IMR-90 (cell line): ENCODE data around the gene DUOX2. TPM values are rescaled to one million over a fixed set of nuclear protein-coding genes. Genes with fewer than 3 reads are reported as not detected.
A peak's percentile ranks its signal among the peaks of the same experiment; 100 is the strongest.

ENCODE experiments used
- ATAC-seq: fragments of 200-7000 bp; cut with Tn5 transposase; 2 replicates; pipeline ENCODE4 v1.9.1; 2020; ENCODE audit warnings: low read depth, mild to moderate bottlenecking, moderate library complexity
- BruUV-seq: library from RNA; stranded (reverse); fragments of 400-500 nt; replicated peaks from 2 replicates; lab custom pipeline; 2021; lab: Mats Ljungman, UMichigan
- CTCF ChIA-PET: fragments of 300-600 bp; formaldehyde crosslinking; extraction: SDS; loops from one replicate; lab custom pipeline; 2021; ENCODE audit warnings: antibody characterized with exemption; lab: Yijun Ruan, JAX
- POLR2A ChIA-PET: fragments of 300-600 bp; sonication (Branson Sonifier 250); formaldehyde crosslinking; loops from one replicate; lab custom pipeline; 2022; ENCODE audit warnings: antibody characterized with exemption; ENCODE audit not compliant: unreplicated experiment; lab: Charles Lee
- DNase-seq: peaks from one replicate; pipeline ENCODE4 v3.0.0; 2013
- H2AFZ ChIP-seq: replicated peaks from 2 replicates; pipeline ENCODE3; 2013; ENCODE audit warnings: low read length, mild to moderate bottlenecking; ENCODE audit not compliant: poor library complexity
- H2AK5ac ChIP-seq: 2 replicates; pipeline ENCODE4 v1.6.1; 2013; ENCODE audit warnings: low read depth, low read length, inconsistent platforms
- H2AK9ac ChIP-seq: replicated peaks from 2 replicates; pipeline ENCODE3; 2013; ENCODE audit warnings: mild to moderate bottlenecking, low read depth, low read length, moderate library complexity; ENCODE audit not compliant: poor library complexity
- H2BK120ac ChIP-seq: 2 replicates; pipeline ENCODE4 v1.6.1; 2013; ENCODE audit warnings: low read depth, low read length, inconsistent platforms
- H2BK15ac ChIP-seq: 3 replicates; pipeline ENCODE4 v1.6.1; 2013; ENCODE audit warnings: low read depth, low read length, inconsistent platforms
- H2BK20ac ChIP-seq: 2 replicates; pipeline ENCODE4 v1.6.1; 2013; ENCODE audit warnings: low read depth, mild to moderate bottlenecking, inconsistent platforms, low read length, moderate library complexity
- H2BK5ac ChIP-seq: 2 replicates; pipeline ENCODE4 v1.6.1; 2013; ENCODE audit warnings: mild to moderate bottlenecking, low read depth, low read length, inconsistent platforms; ENCODE audit not compliant: poor library complexity, severe bottlenecking
- H3K14ac ChIP-seq: replicated peaks from 2 replicates; pipeline ENCODE4 v1.6.1; 2013; ENCODE audit warnings: low read depth, low read length, inconsistent platforms
- H3K18ac ChIP-seq: 2 replicates; pipeline ENCODE4 v1.6.1; 2013; ENCODE audit warnings: low read depth, low read length, control low read depth
- H3K23ac ChIP-seq: 2 replicates; pipeline ENCODE4 v1.6.1; 2013; ENCODE audit warnings: low read depth, low read length, inconsistent platforms
- H3K27ac ChIP-seq: 2 replicates; pipeline ENCODE4 v1.5.1; 2013; ENCODE audit warnings: mild to moderate bottlenecking, control low read depth, low read length; ENCODE audit not compliant: insufficient read depth
- H3K27me3 ChIP-seq: 2 replicates; pipeline ENCODE4 v1.6.1; 2013; ENCODE audit warnings: low read length; ENCODE audit not compliant: control insufficient read depth, insufficient read depth
- H3K36me3 ChIP-seq: 2 replicates; pipeline ENCODE4 v1.6.1; 2013; ENCODE audit warnings: low read length, mixed read lengths; ENCODE audit not compliant: control insufficient read depth, insufficient read depth
- H3K4ac ChIP-seq: 2 replicates; pipeline ENCODE4 v1.6.1; 2013; ENCODE audit warnings: low read depth, low read length, inconsistent platforms
- H3K4me1 ChIP-seq: 2 replicates; pipeline ENCODE4 v1.6.1; 2013; ENCODE audit warnings: low read length, mixed read lengths; ENCODE audit not compliant: control insufficient read depth, insufficient read depth
- H3K4me2 ChIP-seq: 2 replicates; pipeline ENCODE4 v1.6.1; 2013; ENCODE audit warnings: low read depth, mild to moderate bottlenecking, control low read depth, low read length, moderate library complexity
- H3K4me3 ChIP-seq: 2 replicates; pipeline ENCODE4 v1.5.1; 2013; ENCODE audit warnings: low read depth, mild to moderate bottlenecking, control low read depth, low read length, moderate library complexity; ENCODE audit not compliant: insufficient read depth
- H3K56ac ChIP-seq: 2 replicates; pipeline ENCODE4 v1.6.1; 2013; ENCODE audit warnings: low read length, inconsistent platforms; ENCODE audit not compliant: insufficient read depth; ENCODE audit errors: extremely low read depth
- H3K79me1 ChIP-seq, 2 experiments: 2 replicates each; pipeline ENCODE4 v1.6.1; 2013; ENCODE audit warnings: low read length in 2 of 2, inconsistent platforms in 1 of 2, low read depth in 1 of 2
- H3K9ac ChIP-seq: 2 replicates; pipeline ENCODE4 v1.6.1; 2013; ENCODE audit warnings: low read depth, low read length, control low read depth
- H3K9me1 ChIP-seq: 2 replicates; pipeline ENCODE4 v1.6.1; 2013; ENCODE audit warnings: low read length, inconsistent platforms; ENCODE audit not compliant: insufficient read depth
- H3K9me3 ChIP-seq: 2 replicates; pipeline ENCODE4 v1.6.1; 2013; ENCODE audit warnings: low read length; ENCODE audit not compliant: control insufficient read depth, insufficient read depth
- H4K20me1 ChIP-seq: 2 replicates; pipeline ENCODE4 v1.6.1; 2013; ENCODE audit warnings: low read length, inconsistent platforms; ENCODE audit not compliant: insufficient read depth
- H4K5ac ChIP-seq: 2 replicates; pipeline ENCODE4 v1.6.1; 2013; ENCODE audit warnings: mild to moderate bottlenecking, low read depth, low read length, control low read depth
- H4K8ac ChIP-seq, 2 experiments: 2 replicates each; pipeline ENCODE4 v1.6.1; 2013; ENCODE audit warnings: low read depth in 2 of 2, low read length in 2 of 2, control low read depth in 1 of 2, inconsistent platforms in 1 of 2
- H4K91ac ChIP-seq: 2 replicates; pipeline ENCODE4 v1.6.1; 2013; ENCODE audit warnings: low read depth, low read length, inconsistent platforms; ENCODE audit not compliant: insufficient read depth
- CHD1 ChIP-seq: IDR thresholded peaks from 2 replicates; pipeline ENCODE4 v1.6.1; 2012; ENCODE audit warnings: low read depth, low read length, improper control_type of control experiment
- MAZ ChIP-seq: IDR thresholded peaks from 2 replicates; pipeline ENCODE4 v1.6.1; 2012; ENCODE audit warnings: low read depth, mild to moderate bottlenecking, low read length, improper control_type of control experiment, moderate library complexity, borderline replicate concordance
- MXI1 ChIP-seq: IDR thresholded peaks from 2 replicates; pipeline ENCODE4 v1.6.1; 2012; ENCODE audit warnings: low read depth, mild to moderate bottlenecking, low read length, moderate library complexity, borderline replicate concordance
- POLR2A ChIP-seq: IDR thresholded peaks from 2 replicates; pipeline ENCODE4 v1.6.1; 2012; ENCODE audit warnings: mild to moderate bottlenecking, low read depth, low read length
- RAD21 ChIP-seq: IDR thresholded peaks from 2 replicates; pipeline ENCODE4 v1.6.1; 2012; ENCODE audit warnings: low read length, improper control_type of control experiment
- SMC3 ChIP-seq: fragments of 150-350 bp; IDR thresholded peaks from 2 replicates; pipeline ENCODE4 v1.6.1; 2016; ENCODE audit warnings: low read depth, mild to moderate bottlenecking, antibody characterized with exemption, low read length, moderate library complexity
- WGBS, 2 experiments: methylation state at CpG; one replicate each; pipeline versions ENCODE4 v1.1.5 to v1.1.7; 2013; ENCODE audit warnings: missing lambda C conversion rate in 2 of 2; ENCODE audit not compliant: insufficient read length in 1 of 2; ENCODE audit errors: extremely low coverage in 2 of 2; 5-methylcytosine and 5-hydroxymethylcytosine counted together
- dilution Hi-C: fragments of 300-500 bp; cut with HindIII; formaldehyde crosslinking; loops from one replicate; pipeline ENCODE4 v1.14.3; 2018; ENCODE audit warnings: low sequenced_read_pairs; ENCODE audit not compliant: unreplicated experiment
- in situ Hi-C: fragments of 300-500 bp; cut with MboI; formaldehyde crosslinking; loops from 3 replicates; pipeline ENCODE4 v1.14.3; 2019; ENCODE audit warnings: low sequenced_read_pairs, inconsistent platforms, mixed read lengths
- intact Hi-C: fragments of 100-400 bp; cut with micrococcal nuclease; formaldehyde crosslinking; loops from 2 replicates; pipeline ENCODE4 v1.10.0; 2022
- polyA plus RNA-seq, 3 experiments: library from polyadenylated mRNA; depleted of rRNA; stranded (reverse); fragments of >200 nt; gene quantifications; 2 replicates each; pipeline ENCODE4 v1.2.3, GENCODE V29; 2012; ENCODE audit warnings: low replicate concordance in 1 of 3
- total RNA-seq: library from RNA; depleted of rRNA; stranded (reverse); fragments of >200 nt; gene quantifications from 2 replicates; pipeline ENCODE4 v1.2.3, GENCODE V29; 2012

DUOX2 gene
- total and polyA plus RNA-seq, 2 of the 4 experiments (the other 2 are of a cell fraction): not detected

- TF ChIP-seq CHD1: no peak
- no peak for TF ChIP-seq MXI1
Observed at GRCh38 chr15:45148076-45149059, 34.4 kb upstream of the DUOX2 start (continued).

GRCh38 chr15:45147606-45148005 is 33.6 kb upstream of the DUOX2 start:
- Histone ChIP-seq H3K9me1 (no peaks in the 10 kb centered on the region), H2BK120ac (no peak overlapping the region), H2BK15ac (no peak overlapping the region), H3K9me3 (no peaks in the 10 kb centered on the region), H3K14ac (no peak overlapping the region), H2AK5ac (no peak overlapping the region), H3K79me1 (no peaks in the 10 kb centered on the region), H2AK9ac (no peak overlapping the region), H2BK5ac (no peak overlapping the region), H4K5ac (no peak overlapping the region), H3K56ac (no peak overlapping the region), H3K4ac (no peak overlapping the region), H4K91ac (no peak overlapping the region), H3K23ac (no peak overlapping the region), H4K8ac (no peak overlapping the region), H2AFZ (peak overlapping the region; percentile 10), H2BK20ac (no peak overlapping the region), H4K20me1 (no peaks in the 10 kb centered on the region), H3K4me1 (no peaks in the 10 kb centered on the region; the same call in 1 of the 2 replicates), H3K36me3 (no peaks in the 10 kb centered on the region), H3K27ac (no peak overlapping the region), H3K9ac (no peak overlapping the region), H3K4me2 (no peak overlapping the region), H3K18ac (no peak overlapping the region), H3K27me3 (peaks cover 13% of the 10 kb centered on the region; the same call in 1 of the 2 replicates), H3K4me3 (no peak overlapping the region)
- dilution Hi-C loops: no loop called here
- ATAC-seq: no peak
- POLR2A ChIA-PET: no interaction called here
- TF ChIP-seq POLR2A (no peak), MAZ (no peak), SMC3 (no peak), RAD21 (no peak)
- in situ Hi-C loops: no loop called here
- no peak for DNase-seq
- intact Hi-C loops: no loop called here
- WGBS, 2 experiments: 60% methylated on average over 1 of the region's 7 CpGs; no CpG with 5 or more reads in 1 of the 2 experiments
- CTCF ChIA-PET: no interaction called here
- BruUV-seq: no TSS peak
